Stimulated activated CD8-positive, alpha-beta memory T cell treated with anti-CD3 and anti-CD28 coated beads, Interleukin-12 subunit alpha, Interleukin-12 subunit beta, amount 100 ng/mL, for 4 hours (primary cell): ENCODE results near the gene RSPRY1.
"Not testable (repeated sequence)": the region's sequence is repeated elsewhere in the genome, so short reads cannot be mapped to it uniquely, and the experiment has no call there.

Experiments
- DNase-seq: peaks from one replicate; pipeline ENCODE4 v3.0.0-alpha.2; 2020; ENCODE audit warnings: low read depth

Gene RSPRY1

DNA sequence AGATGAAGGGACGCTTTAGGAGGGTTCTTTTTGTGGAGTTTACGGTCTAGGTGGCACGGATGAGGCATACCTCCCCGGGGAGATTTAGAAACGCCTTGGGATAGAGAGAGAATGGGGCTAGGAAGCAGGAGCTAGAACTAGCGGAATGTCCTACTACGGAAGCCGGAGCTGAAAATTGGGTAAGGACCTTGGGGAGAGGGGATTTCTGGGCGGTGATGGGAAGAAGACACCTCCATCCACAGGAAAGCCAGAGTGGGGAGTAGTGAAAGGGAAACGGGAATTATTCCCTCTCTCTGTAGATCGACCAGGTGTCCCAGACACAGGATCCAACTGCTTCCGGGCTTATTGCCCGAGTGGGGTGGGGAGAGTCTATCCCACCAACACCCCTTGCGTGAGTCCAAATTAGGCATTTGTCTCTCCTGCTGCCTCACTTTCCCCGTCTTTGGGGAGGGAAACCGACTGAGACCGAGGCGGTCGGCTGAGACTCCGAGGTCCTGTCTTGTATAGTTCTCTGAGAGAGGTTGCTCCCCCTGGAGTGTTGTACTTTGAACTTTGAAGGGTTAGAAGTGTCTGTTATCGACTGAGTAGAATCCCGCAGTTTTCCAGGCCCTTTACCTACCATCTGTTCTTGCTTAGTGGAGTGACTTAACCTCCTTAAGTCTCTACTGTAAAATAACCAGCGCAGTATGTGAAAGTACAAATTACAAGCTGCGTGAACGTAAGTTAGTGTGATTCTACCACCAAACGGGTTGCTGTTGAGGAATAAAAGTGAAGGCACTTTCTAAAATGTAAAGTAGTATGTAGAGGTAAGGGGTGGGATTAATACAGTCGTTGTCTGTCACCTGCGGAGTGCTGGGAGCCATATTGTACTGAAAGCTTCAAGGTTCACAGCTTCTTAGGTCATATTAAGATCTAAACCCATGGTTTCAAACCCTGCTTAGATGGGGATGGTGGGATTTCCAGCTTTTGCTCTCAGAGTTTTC lies 1.0 kb downstream of the RSPRY1 start:
- DNase-seq = no peak

- not testable (repeated sequence) for DNase-seq
Measured at GRCh38 chr16:57187902-57188710, 2.0 kb downstream of the RSPRY1 start.

- DNase-seq = no peak
Measured at GRCh38 chr16:57188711-57189002, 2.5 kb downstream of the RSPRY1 start.

- not testable (repeated sequence) for DNase-seq
Measured at GRCh38 chr16:57189527-57189926, 3.4 kb downstream of the RSPRY1 start.

DNA sequence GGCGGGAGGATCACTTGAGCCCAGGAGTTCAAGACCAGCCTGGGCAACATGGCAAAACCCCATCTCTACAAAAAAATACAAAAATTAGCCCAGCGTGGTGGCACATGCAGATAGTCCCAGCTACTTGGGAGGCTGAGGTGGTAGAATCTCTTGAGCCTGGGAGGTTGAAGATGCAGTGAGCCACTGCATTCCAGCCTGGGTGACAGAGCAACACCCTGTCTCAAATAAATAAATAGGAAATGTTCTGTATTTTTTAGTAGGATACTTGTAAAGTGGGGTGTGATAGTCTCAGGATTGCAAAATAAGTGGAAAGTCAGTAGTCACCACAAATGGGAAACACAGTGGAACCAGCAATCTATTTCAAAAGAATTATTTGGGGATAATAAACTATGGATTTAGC lies 4.0 kb downstream of the RSPRY1 start:
- DNase-seq = no peak

- no peak for DNase-seq
Measured at GRCh38 chr16:57191056-57191571, 5.0 kb downstream of the RSPRY1 start.

GRCh38 chr16:57192146-57192545 lies 6.0 kb downstream of the RSPRY1 start:
- DNase-seq = no peak

DNA sequence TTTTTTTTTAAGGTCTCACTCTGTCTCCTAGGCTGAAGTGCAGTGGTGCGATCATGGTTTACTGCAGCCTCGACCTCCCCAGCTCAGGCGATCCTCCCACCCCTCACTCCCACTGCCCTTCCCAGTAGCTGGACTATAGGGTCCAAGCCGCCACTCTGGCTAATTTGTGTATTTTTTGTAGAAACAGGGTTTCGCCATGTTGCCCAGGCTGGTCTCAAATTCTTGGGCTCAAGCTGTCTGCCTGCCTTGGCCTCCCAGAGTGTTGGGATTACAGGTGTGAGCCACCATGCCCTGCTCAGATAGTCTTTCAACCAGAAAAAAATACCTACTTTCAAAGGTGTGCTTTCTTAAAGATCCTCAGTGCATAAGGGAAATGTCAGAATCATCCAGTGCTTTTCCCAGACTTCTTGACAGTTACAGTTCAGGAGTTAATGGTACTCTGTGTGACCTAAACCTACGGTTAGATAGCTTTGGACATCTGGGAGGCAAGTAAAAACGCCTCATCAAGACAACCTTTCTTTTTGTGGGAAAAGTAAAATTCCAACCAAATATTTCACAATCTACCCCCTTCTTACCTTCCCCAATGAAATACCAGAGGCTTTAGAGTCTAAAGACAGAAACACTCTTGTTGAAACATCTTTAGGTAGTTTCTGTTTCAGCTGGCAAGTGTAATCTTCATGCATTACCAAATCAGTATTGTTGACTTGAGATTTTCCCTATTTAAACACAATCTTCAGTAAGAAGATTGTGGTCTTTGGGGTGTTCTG lies 6.8 kb downstream of the RSPRY1 start:
- no peak for DNase-seq

- DNase-seq = no peak
Measured at GRCh38 chr16:57194512-57194911, 8.4 kb downstream of the RSPRY1 start.

GRCh38 chr16:57196286-57196685 lies 10.2 kb downstream of the RSPRY1 start:
- DNase-seq = no peak

GRCh38 chr16:57196753-57197152 lies 10.6 kb downstream of the RSPRY1 start:
- DNase-seq = no peak

GRCh38 chr16:57200321-57200720 lies 14.2 kb downstream of the RSPRY1 start:
- DNase-seq = not testable (repeated sequence)

DNA sequence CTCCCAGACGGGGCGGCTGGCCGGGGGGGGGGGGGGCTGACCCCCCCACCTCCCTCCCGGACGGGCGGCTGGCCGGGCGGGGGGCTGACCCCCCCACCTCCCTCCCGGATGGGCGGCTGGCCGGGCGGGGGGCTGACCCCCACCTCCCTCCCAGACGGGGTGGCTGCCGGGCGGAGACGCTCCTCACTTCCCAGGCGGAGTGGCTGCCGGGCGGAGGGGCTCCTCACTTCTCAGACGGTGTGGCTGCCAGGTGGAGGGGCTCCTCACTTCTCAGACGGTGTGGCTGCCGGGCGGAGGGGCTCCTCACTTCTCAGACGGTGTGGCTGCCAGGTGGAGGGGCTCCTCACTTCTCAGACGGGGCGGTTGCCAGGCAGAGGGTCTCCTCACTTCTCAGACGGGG lies 14.8 kb downstream of the RSPRY1 start:
- DNase-seq = not testable (repeated sequence)

- DNase-seq = no peak
Measured at GRCh38 chr16:57202095-57202886, 16.2 kb downstream of the RSPRY1 start.

DNA sequence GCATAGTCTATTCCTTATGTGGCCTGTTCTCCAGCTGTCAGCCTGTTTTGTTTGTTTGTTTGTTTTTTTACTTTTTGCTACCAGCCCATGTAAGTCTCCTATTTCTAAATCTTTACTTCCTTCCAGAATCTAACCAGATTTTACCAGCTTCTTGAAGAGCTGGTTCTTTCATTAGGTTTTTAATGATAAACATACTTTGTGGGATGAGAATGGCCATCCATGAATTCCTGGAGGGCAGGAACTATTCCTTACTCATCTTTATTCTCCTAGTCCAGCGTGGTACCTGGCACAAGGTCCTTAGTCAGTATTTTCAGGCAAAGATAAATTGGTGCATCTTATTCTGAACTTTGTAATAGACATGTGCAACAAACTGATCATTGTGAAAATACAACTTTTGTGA lies 17.3 kb downstream of the RSPRY1 start:
- no peak for DNase-seq

DNA sequence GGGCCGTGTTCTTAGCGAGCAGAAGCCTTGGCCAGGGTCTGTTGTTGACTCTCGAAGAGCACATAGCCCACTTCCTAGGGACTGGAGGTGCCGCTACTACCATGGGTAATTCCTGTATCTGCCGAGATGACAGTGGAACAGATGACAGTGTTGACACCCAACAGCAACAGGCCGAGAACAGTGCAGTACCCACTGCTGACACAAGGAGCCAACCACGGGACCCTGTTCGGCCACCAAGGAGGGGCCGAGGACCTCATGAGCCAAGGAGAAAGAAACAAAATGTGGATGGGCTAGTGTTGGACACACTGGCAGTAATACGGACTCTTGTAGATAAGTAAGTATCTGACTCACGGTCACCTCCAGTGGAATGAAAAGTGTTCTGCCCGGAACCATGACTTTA lies 18.5 kb downstream of the RSPRY1 start:
- no peak for DNase-seq

GRCh38 chr16:57208926-57209325 lies 22.8 kb downstream of the RSPRY1 start:
- no peak for DNase-seq

DNA sequence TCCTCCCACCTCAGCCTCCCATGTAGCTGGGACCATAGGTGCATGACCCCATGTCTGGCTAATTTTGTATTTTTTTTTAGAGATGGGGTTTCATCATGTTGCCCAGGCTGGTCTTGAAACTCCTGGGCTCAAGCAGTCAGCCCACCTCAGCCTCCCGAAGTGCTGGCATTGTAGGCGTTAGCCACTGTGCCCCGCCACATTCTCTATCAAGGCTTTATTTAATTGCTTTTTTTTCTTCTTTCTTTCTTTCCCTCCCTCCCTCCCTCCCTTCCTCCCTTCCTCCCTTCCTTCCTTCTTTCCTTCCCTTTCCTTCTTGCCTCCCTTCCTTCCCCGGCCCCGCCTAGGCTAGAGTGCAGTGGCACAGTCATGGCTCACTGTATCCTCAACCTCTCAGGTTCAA lies 23.7 kb downstream of the RSPRY1 start:
- no peak for DNase-seq

- no peak for DNase-seq
Measured at GRCh38 chr16:57213462-57213861, 27.3 kb downstream of the RSPRY1 start.

DNA sequence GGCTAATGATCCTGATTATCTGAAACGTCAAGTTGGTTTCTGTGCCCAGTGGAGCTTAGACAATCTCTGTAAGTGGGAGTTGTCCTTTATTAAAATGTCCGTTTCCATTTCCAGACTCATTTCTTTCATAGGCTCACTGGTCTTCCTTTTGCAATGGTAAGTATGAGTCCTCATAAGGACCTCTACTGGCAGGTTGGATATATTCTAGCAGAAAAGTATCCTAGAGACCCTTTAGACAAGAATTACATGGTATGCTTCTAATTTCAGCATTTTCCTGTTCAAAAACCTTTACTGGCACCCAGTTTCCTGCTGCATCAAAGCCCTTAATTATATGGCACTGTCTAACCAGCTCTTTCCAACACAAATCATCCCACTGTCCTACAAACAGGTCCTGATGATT lies 30.8 kb downstream of the RSPRY1 start:
- DNase-seq = no peak

DNA sequence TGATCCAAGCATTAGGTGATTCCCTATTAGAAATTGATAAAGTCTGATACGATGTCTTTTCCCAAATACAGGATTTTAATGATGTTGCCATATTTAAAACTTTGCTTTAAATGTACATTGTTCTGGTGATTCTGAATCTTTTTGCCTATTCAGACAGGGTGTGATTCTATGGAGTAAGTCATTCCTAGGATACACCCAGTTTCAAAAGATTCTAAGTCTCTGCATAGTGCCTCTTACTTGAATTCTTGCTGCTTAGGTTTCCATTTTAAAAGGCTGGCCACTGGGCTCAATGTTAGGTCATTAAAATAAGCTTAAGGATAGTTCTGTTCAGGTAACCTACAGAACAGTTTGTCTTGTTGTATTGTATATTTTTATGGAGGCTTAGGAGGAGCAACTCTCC lies 36.9 kb downstream of the RSPRY1 start:
- no peak for DNase-seq
